ENCODE data around the gene ZBTB12. TPM values are rescaled to one million over a fixed set of nuclear protein-coding genes. Genes with fewer than 3 reads are reported as not detected.
"Not testable (repeated sequence)": the region's sequence is repeated elsewhere in the genome, so short reads cannot be mapped to it uniquely, and the experiment has no call there.

The ZBTB12 gene
- total RNA-seq, 5 donors from 2014 or later (not counting 1 experiment from before 2014, with no cell fraction given): 1.0 to 3.5 (median 3.1) TPM

- CTCF ChIA-PET: interaction anchor here in 1 of 2 donors (0.6 kb wide), 1 partner anchor 1148 kb away, joined by 5 read pairs; no protein-coding TSS in a partner anchor
- no peak overlapping the region for H3K4me3 Mint-ChIP-seq
- H3K36me3 ChIP-seq (ENCODE audit: control insufficient read depth in 2 of 2, extremely low read depth in 1 of 2, insufficient read depth in 1 of 2, low read length in 1 of 2): no peaks in the 10 kb centered on the region
- no peak for DNase-seq
- H3K4me1 ChIP-seq (ENCODE audit: control insufficient read depth in 1 of 2, extremely low read depth in 1 of 2, insufficient read depth in 2 of 2, low read length in 2 of 2): no peaks in the 10 kb centered on the region
- H3K36me3 Mint-ChIP-seq: no peaks in the 10 kb centered on the region
- H3K4me1 Mint-ChIP-seq: no peaks in the 10 kb centered on the region
- H3K9me3 Mint-ChIP-seq: no peaks in the 10 kb centered on the region
- POLR2A ChIA-PET: no interaction called here
- H3K27me3 Mint-ChIP-seq: peaks cover 3 to 12% of the 10 kb centered on the region in 2 donors
- no peak for ATAC-seq (replicated peaks in 1 of 4)
- H3K27ac ChIP-seq (ENCODE audit: low read length): no peak overlapping the region
- H3K27ac Mint-ChIP-seq: no peak overlapping the region
- H3K4me3 ChIP-seq (ENCODE audit: control insufficient read depth in 1 of 2, extremely low read depth in 1 of 2, low read length in 1 of 2): no peak overlapping the region
- H3K27me3 ChIP-seq (replicated peaks in 1 of 2; ENCODE audit: control insufficient read depth in 2 of 2, extremely low read depth in 1 of 2, insufficient read depth in 2 of 2, low read length in 1 of 2): peaks cover 0 to 27% of the 10 kb centered on the region in 2 experiments
- no peaks in the 10 kb centered on the region for H3K9me3 ChIP-seq
These were observed 13.5 kb upstream of the ZBTB12 start for GRCh38 chr6:31915351-31915750.

GRCh38 chr6:31911826-31912585 is 10.1 kb upstream of the ZBTB12 start:
- peak overlapping the region in 1 of 2 donors; percentile 23 for H3K27ac Mint-ChIP-seq
- H3K36me3 ChIP-seq (ENCODE audit: control insufficient read depth in 2 of 2, extremely low read depth in 1 of 2, insufficient read depth in 1 of 2, low read length in 1 of 2): no peaks in the 10 kb centered on the region
- H3K4me1 Mint-ChIP-seq: no peaks in the 10 kb centered on the region
- CTCF ChIA-PET: interaction anchor here in 1 of 2 donors (0.7 kb wide), 1 partner anchor 1204 kb away, joined by 4 read pairs; no protein-coding TSS in a partner anchor
- H3K27me3 Mint-ChIP-seq: peaks cover 3 to 12% of the 10 kb centered on the region in 2 donors
- H3K27ac ChIP-seq (ENCODE audit: low read length): no peak overlapping the region
- H3K9me3 Mint-ChIP-seq: no peaks in the 10 kb centered on the region
- WGBS (ENCODE audit: insufficient coverage): 95% methylated on average over 9 of the region's 11 CpGs
- H3K36me3 Mint-ChIP-seq: no peaks in the 10 kb centered on the region
- ATAC-seq (replicated peaks in 1 of 4) (no peak), DNase-seq (no peak)
- peaks cover 0 to 32% of the 10 kb centered on the region in 2 experiments for H3K27me3 ChIP-seq (replicated peaks in 1 of 2; ENCODE audit: control insufficient read depth in 2 of 2, extremely low read depth in 1 of 2, insufficient read depth in 2 of 2, low read length in 1 of 2)
- H3K9me3 ChIP-seq: no peaks in the 10 kb centered on the region
- POLR2A ChIA-PET: no interaction called here
- no peaks in the 10 kb centered on the region for H3K4me1 ChIP-seq (ENCODE audit: control insufficient read depth in 1 of 2, extremely low read depth in 1 of 2, insufficient read depth in 2 of 2, low read length in 2 of 2)
- H3K4me3 Mint-ChIP-seq: no peak overlapping the region
- no peak overlapping the region for H3K4me3 ChIP-seq (ENCODE audit: control insufficient read depth in 1 of 2, extremely low read depth in 1 of 2, low read length in 1 of 2)

- 92% methylated on average over 5 of the region's 7 CpGs for WGBS (ENCODE audit: insufficient coverage)
- POLR2A ChIA-PET: not testable (repeated sequence)
These were observed 7.4 kb upstream of the ZBTB12 start for GRCh38 chr6:31909298-31909697.

GRCh38 chr6:31908791-31909190 is 6.9 kb upstream of the ZBTB12 start:
- CTCF ChIA-PET: no interaction called here
- no peaks in the 10 kb centered on the region for H3K4me1 Mint-ChIP-seq
- peaks cover 0 to 27% of the 10 kb centered on the region in 2 experiments for H3K27me3 ChIP-seq (replicated peaks in 1 of 2; ENCODE audit: control insufficient read depth in 2 of 2, extremely low read depth in 1 of 2, insufficient read depth in 2 of 2, low read length in 1 of 2)
- ATAC-seq (replicated peaks in 1 of 4) (no peak), DNase-seq (no peak)
- H3K4me3 ChIP-seq (ENCODE audit: control insufficient read depth in 1 of 2, extremely low read depth in 1 of 2, low read length in 1 of 2): no peak overlapping the region
- H3K27ac ChIP-seq (ENCODE audit: low read length): no peak overlapping the region
- no peaks in the 10 kb centered on the region for H3K9me3 ChIP-seq
- POLR2A ChIA-PET: no interaction called here
- no peaks in the 10 kb centered on the region for H3K36me3 ChIP-seq (ENCODE audit: control insufficient read depth in 2 of 2, extremely low read depth in 1 of 2, insufficient read depth in 1 of 2, low read length in 1 of 2)
- no CpG with 5 or more reads among the region's 4 CpGs for WGBS (ENCODE audit: insufficient coverage)
- no peak overlapping the region for H3K27ac Mint-ChIP-seq
- H3K4me3 Mint-ChIP-seq: no peak overlapping the region
- no peaks in the 10 kb centered on the region for H3K9me3 Mint-ChIP-seq
- peaks cover 0 to 3% of the 10 kb centered on the region in 2 donors for H3K27me3 Mint-ChIP-seq
- H3K4me1 ChIP-seq (ENCODE audit: control insufficient read depth in 1 of 2, extremely low read depth in 1 of 2, insufficient read depth in 2 of 2, low read length in 2 of 2): no peaks in the 10 kb centered on the region
- no peaks in the 10 kb centered on the region for H3K36me3 Mint-ChIP-seq

More at GRCh38 chr6:31909298-31909697, 7.4 kb upstream of the ZBTB12 start:
- H3K36me3 ChIP-seq (ENCODE audit: control insufficient read depth in 2 of 2, extremely low read depth in 1 of 2, insufficient read depth in 1 of 2, low read length in 1 of 2); CTCF ChIA-PET; H3K9me3 Mint-ChIP-seq; H3K4me3 ChIP-seq (ENCODE audit: control insufficient read depth in 1 of 2, extremely low read depth in 1 of 2, low read length in 1 of 2); H3K27me3 Mint-ChIP-seq; H3K4me1 ChIP-seq (ENCODE audit: control insufficient read depth in 1 of 2, extremely low read depth in 1 of 2, insufficient read depth in 2 of 2, low read length in 2 of 2); H3K36me3 Mint-ChIP-seq; H3K27ac Mint-ChIP-seq; H3K4me3 Mint-ChIP-seq; H3K9me3 ChIP-seq; H3K4me1 Mint-ChIP-seq; ATAC-seq (replicated peaks in 1 of 4); DNase-seq; H3K27ac ChIP-seq (ENCODE audit: low read length): not testable (repeated sequence)
- H3K27me3 ChIP-seq (replicated peaks in 1 of 2; ENCODE audit: control insufficient read depth in 2 of 2, extremely low read depth in 1 of 2, insufficient read depth in 2 of 2, low read length in 1 of 2): peaks cover 0 to 29% of the 10 kb centered on the region in 2 experiments

- H3K4me1 ChIP-seq (ENCODE audit: control insufficient read depth in 1 of 2, extremely low read depth in 1 of 2, insufficient read depth in 2 of 2, low read length in 2 of 2); H3K27me3 Mint-ChIP-seq; ATAC-seq (replicated peaks in 1 of 4); H3K4me3 Mint-ChIP-seq; H3K27ac ChIP-seq (ENCODE audit: low read length); H3K9me3 Mint-ChIP-seq; DNase-seq; H3K9me3 ChIP-seq; POLR2A ChIA-PET; H3K36me3 Mint-ChIP-seq; H3K27ac Mint-ChIP-seq; H3K4me3 ChIP-seq (ENCODE audit: control insufficient read depth in 1 of 2, extremely low read depth in 1 of 2, low read length in 1 of 2); CTCF ChIA-PET; H3K4me1 Mint-ChIP-seq; H3K36me3 ChIP-seq (ENCODE audit: control insufficient read depth in 2 of 2, extremely low read depth in 1 of 2, insufficient read depth in 1 of 2, low read length in 1 of 2): not testable (repeated sequence)
- peaks cover 0 to 24% of the 10 kb centered on the region in 2 experiments for H3K27me3 ChIP-seq (replicated peaks in 1 of 2; ENCODE audit: control insufficient read depth in 2 of 2, extremely low read depth in 1 of 2, insufficient read depth in 2 of 2, low read length in 1 of 2)
- 92% methylated on average over 2 of the region's 5 CpGs for WGBS (ENCODE audit: insufficient coverage)
These were observed 6.4 kb upstream of the ZBTB12 start for GRCh38 chr6:31908255-31908654.

GRCh38 chr6:31907158-31907813 is 5.4 kb upstream of the ZBTB12 start:
- Histone ChIP-seq H3K36me3 (ENCODE audit: control insufficient read depth in 2 of 2, extremely low read depth in 1 of 2, insufficient read depth in 1 of 2, low read length in 1 of 2) (no peaks in the 10 kb centered on the region), H3K4me3 (ENCODE audit: control insufficient read depth in 1 of 2, extremely low read depth in 1 of 2, low read length in 1 of 2) (no peak overlapping the region), H3K4me1 (ENCODE audit: control insufficient read depth in 1 of 2, extremely low read depth in 1 of 2, insufficient read depth in 2 of 2, low read length in 2 of 2) (peaks cover 0 to 7% of the 10 kb centered on the region in 2 experiments), H3K27ac (ENCODE audit: low read length) (no peak overlapping the region), H3K27me3 (replicated peaks in 1 of 2; ENCODE audit: control insufficient read depth in 2 of 2, extremely low read depth in 1 of 2, insufficient read depth in 2 of 2, low read length in 1 of 2) (peaks cover 0 to 18% of the 10 kb centered on the region in 2 experiments), H3K9me3 (no peaks in the 10 kb centered on the region)
- ATAC-seq (replicated peaks in 1 of 4) (no peak), DNase-seq (no peak)
- no peak overlapping the region for H3K27ac Mint-ChIP-seq
- H3K9me3 Mint-ChIP-seq: no peaks in the 10 kb centered on the region
- no peak overlapping the region for H3K4me3 Mint-ChIP-seq
- 44% methylated on average over 3 of the region's 7 CpGs for WGBS (ENCODE audit: insufficient coverage)
- H3K27me3 Mint-ChIP-seq: peaks cover 0 to 1% of the 10 kb centered on the region in 2 donors
- H3K4me1 Mint-ChIP-seq: peaks cover 9 to 10% (median 9%) of the 10 kb centered on the region in 3 donors
- ChIA-PET CTCF (interaction anchor here in 1 of 2 donors (0.7 kb wide), 1 partner anchor 46 kb away, joined by 5 read pairs; no protein-coding TSS in a partner anchor), POLR2A (interaction anchor here (0.5 to 0.7 kb wide), 3 partner anchors 9 to 415 kb away, joined by 6 to 8 read pairs (median 7); no protein-coding TSS in a partner anchor)
- H3K36me3 Mint-ChIP-seq: no peaks in the 10 kb centered on the region

Data from T-cell (primary cell).